ENCODE results near the gene ARID3B.

DNA sequence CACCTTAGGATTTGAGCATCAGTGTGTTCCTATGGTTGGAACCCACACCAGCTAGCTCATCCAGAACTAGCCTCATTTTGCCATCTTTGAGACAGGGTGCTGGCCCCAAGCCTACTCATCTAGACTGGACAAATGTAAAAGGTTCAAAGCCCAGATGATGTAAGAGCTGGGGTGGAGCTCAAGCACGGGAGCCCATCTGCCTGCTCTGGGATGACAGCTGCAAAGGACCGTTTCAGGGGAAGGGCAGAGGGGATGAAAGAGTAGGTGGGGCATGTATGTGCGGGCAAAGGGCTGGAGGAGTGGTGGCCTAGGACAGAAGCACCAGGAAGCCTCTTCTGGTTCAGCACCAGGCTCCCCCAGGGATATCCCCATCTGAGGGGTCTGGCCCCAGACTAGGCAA is 90.4 kb downstream of the ARID3B start:
- TF ChIP-seq, protein P1, sequence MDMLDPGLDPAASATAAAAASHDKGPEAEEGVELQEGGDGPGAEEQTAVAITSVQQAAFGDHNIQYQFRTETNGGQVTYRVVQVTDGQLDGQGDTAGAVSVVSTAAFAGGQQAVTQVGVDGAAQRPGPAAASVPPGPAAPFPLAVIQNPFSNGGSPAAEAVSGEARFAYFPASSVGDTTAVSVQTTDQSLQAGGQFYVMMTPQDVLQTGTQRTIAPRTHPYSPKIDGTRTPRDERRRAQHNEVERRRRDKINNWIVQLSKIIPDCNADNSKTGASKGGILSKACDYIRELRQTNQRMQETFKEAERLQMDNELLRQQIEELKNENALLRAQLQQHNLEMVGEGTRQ (IDR thresholded peaks at IDR 0.05; ENCODE audit: borderline replicate concordance, low read depth, low read length), result no peak
- TF ChIP-seq, protein P2, sequence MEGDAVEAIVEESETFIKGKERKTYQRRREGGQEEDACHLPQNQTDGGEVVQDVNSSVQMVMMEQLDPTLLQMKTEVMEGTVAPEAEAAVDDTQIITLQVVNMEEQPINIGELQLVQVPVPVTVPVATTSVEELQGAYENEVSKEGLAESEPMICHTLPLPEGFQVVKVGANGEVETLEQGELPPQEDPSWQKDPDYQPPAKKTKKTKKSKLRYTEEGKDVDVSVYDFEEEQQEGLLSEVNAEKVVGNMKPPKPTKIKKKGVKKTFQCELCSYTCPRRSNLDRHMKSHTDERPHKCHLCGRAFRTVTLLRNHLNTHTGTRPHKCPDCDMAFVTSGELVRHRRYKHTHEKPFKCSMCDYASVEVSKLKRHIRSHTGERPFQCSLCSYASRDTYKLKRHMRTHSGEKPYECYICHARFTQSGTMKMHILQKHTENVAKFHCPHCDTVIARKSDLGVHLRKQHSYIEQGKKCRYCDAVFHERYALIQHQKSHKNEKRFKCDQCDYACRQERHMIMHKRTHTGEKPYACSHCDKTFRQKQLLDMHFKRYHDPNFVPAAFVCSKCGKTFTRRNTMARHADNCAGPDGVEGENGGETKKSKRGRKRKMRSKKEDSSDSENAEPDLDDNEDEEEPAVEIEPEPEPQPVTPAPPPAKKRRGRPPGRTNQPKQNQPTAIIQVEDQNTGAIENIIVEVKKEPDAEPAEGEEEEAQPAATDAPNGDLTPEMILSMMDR (IDR thresholded peaks at IDR 0.05), result no peak
- TF ChIP-seq EP300 (IDR thresholded peaks at IDR 0.05; ENCODE audit: borderline replicate concordance in 1 of 2, low read depth in 1 of 2, low read length in 1 of 2), result no peak

Data from SK-N-SH (cell line).